ENCODE data around the gene NRBP1. TPM values are rescaled to one million over a fixed set of nuclear protein-coding genes. Genes with fewer than 3 reads are reported as not detected.

NRBP1 gene
- total RNA-seq = 74.3 and 82.3 TPM in 2 replicates

DNA sequence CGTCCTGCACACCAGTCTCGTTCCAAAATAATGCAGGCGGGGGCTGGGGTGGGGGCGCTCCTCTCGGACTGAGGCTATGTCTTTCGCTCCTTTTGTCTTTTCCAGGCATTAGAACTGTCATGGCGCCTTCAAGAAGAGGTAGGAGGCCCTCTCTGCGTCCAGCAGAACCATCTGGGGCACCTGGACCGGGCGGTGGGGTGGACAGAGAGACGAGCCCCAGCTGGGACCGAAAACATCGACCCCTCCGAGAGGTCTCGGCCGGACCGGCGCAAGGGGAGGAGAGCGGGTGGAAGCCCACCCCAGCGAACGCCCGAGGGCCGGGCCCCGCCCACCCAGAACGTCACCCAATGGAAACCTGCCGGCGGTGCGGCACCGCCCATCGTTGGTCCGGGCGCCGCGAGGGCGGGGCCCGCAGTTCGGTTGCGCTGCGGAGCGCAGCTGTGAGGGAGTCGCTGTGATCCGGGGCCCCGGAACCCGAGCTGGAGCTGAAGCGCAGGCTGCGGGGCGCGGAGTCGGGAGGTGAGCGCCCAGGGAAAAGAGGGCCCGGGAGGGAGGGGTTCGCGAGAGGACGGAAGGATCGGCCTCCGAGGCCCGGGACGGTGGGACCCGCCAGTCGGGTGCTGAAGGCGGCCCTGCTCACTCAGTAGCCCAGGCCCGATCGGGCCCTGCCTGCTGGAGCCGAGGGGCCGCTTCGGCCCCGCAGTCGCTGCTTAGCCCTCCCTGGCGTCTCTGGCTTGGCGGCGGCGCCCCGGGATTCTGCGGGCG lies at the start of gene NRBP1:
Gene NRBP1 (plus strand): TSS at position 419 of the 765 bp plus-strand sequence. CDS start 4,643 bp downstream, outside the sequence.

DNA sequence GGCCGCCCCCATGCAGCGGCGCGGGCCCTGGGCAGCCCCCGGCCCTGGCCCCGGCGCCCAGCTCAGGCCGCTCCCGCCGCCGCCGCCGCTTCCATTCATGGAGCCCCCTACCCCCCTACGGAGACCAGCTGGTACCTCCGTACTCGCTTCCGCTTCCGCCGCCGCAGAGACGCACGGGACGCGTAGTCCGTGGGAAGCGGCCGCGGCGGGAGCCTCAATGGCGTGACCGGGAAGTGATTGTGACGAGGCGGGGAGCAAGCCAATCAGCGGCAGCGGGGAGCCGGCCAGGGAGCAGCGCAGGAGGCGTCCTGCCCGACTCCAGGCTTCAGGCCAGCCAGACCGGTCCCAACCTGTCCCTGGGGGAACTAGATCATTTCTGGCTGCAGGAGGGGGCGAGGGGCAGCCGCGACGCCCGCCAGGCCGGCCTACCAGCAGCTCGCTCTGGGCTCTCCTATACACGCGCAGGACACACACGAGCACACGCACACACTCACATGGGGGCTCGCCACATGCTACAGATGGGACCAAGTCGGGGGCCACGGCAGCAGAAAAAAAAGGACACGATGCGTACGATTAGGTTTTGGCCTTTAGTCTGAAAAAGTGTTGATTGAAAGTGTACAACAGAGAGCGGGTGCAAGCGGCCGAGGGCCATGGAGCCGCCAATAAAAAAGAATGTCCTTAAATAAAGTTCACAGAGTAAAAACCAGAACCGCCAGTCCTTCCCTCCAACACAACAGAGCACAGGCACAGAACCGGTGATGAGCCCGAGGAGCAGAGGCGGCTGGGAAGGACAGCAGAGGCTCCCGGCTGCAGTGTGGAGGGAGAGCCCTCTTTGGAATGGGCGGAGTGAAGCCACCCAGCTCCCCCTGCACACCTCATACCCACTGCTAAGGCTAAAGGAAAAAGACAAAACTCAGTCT lies 47.5 kb upstream of the NRBP1 start, which contains the start of gene ZNF513:
Gene ZNF513 (minus strand): TSS at position 109 of the 920 bp plus-strand sequence. CDS start 208 bp downstream, outside the sequence.

DNA sequence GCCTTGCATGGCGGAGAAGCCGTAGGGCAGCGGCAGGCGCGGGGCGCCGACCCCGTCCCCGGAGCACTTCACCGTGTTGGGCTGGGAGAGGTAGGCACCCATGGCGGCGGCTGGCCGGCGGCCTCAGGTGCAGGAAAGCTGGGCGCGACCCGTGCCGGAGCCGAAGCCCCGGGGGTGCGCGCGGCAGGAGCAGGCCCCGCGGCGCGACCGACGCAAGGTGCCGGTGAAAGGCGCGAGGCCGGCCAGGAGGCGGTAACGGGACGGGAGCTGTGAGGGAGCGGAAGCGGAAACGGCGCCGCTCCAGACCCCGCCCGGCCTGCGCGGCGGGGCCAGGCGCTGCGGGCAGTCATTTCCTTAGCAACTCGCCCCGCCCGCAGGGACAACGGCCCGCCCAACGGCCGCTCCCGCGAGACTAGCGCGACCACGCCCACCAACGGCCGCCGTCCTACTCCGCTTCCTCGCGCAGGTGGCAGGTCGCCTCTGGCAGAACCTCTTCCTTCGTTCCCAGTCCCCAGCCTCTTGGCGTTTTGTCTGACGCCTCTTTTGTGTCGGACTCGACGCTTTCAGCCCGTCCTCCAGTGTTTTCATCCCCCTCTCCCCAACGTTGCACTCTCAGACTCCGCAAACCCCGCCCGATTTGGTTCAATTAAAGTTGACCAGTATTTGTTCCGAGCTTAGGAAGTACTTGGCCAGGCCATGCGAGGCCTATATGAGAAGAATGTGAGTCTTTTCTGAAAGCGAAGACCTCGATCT lies 18.9 kb upstream of the NRBP1 start, which contains the start of gene PPM1G:
Gene PPM1G (minus strand): TSS at position 271 of the 753 bp plus-strand sequence. CDS start 169 bp downstream, at position 102.

DNA sequence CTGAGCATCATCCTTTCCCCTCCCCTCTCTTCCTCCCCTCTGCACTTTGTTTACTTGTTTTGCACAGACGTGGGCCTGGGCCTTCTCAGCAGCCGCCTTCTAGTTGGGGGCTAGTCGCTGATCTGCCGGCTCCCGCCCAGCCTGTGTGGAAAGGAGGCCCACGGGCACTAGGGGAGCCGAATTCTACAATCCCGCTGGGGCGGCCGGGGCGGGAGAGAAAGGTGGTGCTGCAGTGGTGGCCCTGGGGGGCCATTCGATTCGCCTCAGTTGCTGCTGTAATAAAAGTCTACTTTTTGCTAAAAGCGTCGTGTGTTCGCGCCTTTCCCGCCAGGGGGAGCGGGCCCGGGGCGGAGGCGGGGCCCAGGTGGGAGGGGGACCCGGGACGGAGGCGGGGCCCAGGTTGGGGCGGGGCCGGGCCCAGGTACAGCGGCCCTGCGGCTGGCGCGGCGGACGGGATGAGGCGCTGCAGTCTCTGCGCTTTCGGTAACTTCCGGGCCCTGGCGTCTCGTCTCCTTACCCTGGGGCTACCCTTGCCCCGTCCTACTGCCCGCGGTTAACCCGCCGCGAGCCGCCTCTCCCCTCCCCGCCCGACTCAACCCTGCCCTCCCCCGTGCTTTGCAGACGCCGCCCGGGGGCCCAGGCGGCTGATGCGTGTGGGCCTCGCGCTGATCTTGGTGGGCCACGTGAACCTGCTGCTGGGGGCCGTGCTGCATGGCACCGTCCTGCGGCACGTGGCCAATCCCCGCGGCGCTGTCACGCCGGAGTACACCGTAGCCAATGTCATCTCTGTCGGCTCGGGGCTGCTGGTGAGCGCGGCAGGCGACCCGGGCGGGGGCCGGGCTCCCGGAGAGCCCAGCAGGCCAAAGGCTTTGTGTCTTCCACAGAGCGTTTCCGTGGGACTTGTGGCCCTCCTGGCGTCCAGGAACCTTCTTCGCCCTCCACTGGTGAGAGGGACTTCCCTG lies 13.8 kb downstream of the NRBP1 start, which contains the start of gene KRTCAP3:
Gene KRTCAP3 (plus strand): TSS at position 424 of the 962 bp plus-strand sequence. CDS start 32 bp downstream, at position 456.

DNA sequence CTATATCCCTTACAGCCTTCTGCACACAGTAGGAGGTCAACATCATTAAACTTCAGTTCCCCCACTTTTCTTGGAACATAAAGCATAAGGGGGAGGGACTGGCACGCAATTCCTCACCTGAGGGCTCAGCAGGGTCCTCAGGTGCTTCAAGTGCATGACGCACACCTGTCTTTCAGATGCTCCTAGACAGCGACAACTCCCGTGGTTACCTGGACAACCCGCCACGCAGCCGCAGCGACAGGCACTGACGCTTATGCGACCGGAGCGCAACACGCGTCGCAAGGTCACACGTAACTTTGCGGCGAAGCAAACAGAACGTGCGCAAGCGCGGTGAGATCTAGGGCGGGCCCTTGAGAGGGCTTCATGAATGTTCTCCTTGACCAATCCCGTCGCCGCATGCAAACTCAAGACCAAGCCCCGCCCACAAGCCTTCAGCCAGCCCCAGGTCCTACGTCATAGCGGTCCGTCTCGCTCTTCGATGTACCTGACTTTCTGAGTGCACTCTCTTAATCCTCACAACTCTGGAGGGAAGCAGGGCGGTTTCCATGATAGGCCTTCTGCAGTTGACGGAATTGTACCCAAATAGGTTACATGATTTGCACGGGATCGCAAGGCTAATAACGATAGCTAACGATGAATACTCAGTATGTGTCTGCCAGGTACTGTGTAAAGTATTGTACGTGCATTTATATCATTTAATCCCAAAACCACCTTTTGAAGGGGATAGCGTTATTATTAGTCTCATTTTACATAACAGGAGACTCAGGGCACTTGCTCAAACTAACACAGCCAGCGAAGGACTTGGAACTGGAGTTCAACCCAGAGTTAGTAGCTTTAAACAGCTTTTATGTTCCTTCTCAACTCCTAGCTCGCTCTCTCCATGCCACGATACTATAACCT lies 61.3 kb downstream of the NRBP1 start, which contains the start of gene IFT172:
Gene IFT172 (minus strand): TSS at position 246 of the 900 bp plus-strand sequence. CDS start 90 bp downstream, at position 156.

Other genes starting within 250 kb of the NRBP1 start
- 157 and 193 TPM in 2 replicates for gene ATRAID, start 216.6 kb upstream of the NRBP1 start, total RNA-seq
- gene SLC5A6, start 216.4 kb upstream of the NRBP1 start, total RNA-seq = 12.2 and 13.5 TPM in 2 replicates
- gene CAD, start 211.3 kb upstream of the NRBP1 start, total RNA-seq = 27.5 and 30.3 TPM in 2 replicates
- 0.06 and 0.10 TPM in 2 replicates for gene SLC30A3, start 165.6 kb upstream of the NRBP1 start, total RNA-seq
- gene DNAJC5G, start 153.2 kb upstream of the NRBP1 start, total RNA-seq = not detected in 2 replicates
- gene TRIM54, start 146.2 kb upstream of the NRBP1 start, total RNA-seq = not detected in 2 replicates
- 1.1 and 1.2 TPM in 2 replicates for gene UCN, start 120.2 kb upstream of the NRBP1 start, total RNA-seq
- gene MPV17, start 105.5 kb upstream of the NRBP1 start, total RNA-seq = 123 and 139 TPM in 2 replicates
- 23.2 and 28.6 TPM in 2 replicates for gene GTF3C2, start 71.9 kb upstream of the NRBP1 start, total RNA-seq
- 28.6 and 35.0 TPM in 2 replicates for gene EIF2B4, start 58.3 kb upstream of the NRBP1 start, total RNA-seq
- gene SNX17, start 58.0 kb upstream of the NRBP1 start, total RNA-seq = 87.7 and 96.2 TPM in 2 replicates
- gene ZNF513, start 47.9 kb upstream of the NRBP1 start, total RNA-seq = 3.0 and 5.4 TPM in 2 replicates
- gene PPM1G, start 19.0 kb upstream of the NRBP1 start, total RNA-seq = 51.3 and 53.0 TPM in 2 replicates
- not detected in 2 replicates for gene KRTCAP3, start 13.8 kb downstream of the NRBP1 start, total RNA-seq
- gene IFT172, start 61.1 kb downstream of the NRBP1 start, total RNA-seq = 10.6 and 21.5 TPM in 2 replicates
- gene FNDC4, start 66.6 kb downstream of the NRBP1 start, total RNA-seq = 30.8 and 42.8 TPM in 2 replicates
- 0.34 and 0.44 TPM in 2 replicates for gene GCKR, start 68.2 kb downstream of the NRBP1 start, total RNA-seq
- 9.9 and 29.8 TPM in 2 replicates for gene ZNF512, start 154.4 kb downstream of the NRBP1 start, total RNA-seq
- gene CCDC121, start 200.4 kb downstream of the NRBP1 start, total RNA-seq = 1.7 and 2.5 TPM in 2 replicates
- gene GPN1, start 200.4 kb downstream of the NRBP1 start, total RNA-seq = 14.7 and 17.6 TPM in 2 replicates
- 10.0 and 12.2 TPM in 2 replicates for gene SUPT7L, start 235.0 kb downstream of the NRBP1 start, total RNA-seq
- 11.2 and 12.2 TPM in 2 replicates for gene SLC4A1AP, start 235.3 kb downstream of the NRBP1 start, total RNA-seq

All from cardiac ventricle fibroblast (primary cell).